KMS-11 (cell line): ENCODE data around the gene CHID1.

Experiments used
- H2AFZ ChIP-seq: fragments of 200-600 bp; sonication (generic); 2 replicates; pipeline ENCODE4 v1.6.1; 2016; ENCODE audit warnings: antibody characterized with exemption, mixed run types, low read depth
- H3K27ac ChIP-seq: fragments of 200-600 bp; sonication (generic); 2 replicates; pipeline ENCODE4 v1.6.1; 2016; ENCODE audit warnings: mild to moderate bottlenecking, mixed run types
- H3K27me3 ChIP-seq: fragments of 200-600 bp; sonication (generic); 2 replicates; pipeline ENCODE4 v1.6.1; 2017; ENCODE audit warnings: mild to moderate bottlenecking, low read depth, mixed run types, moderate library complexity; ENCODE audit not compliant: insufficient read depth
- H3K36me3 ChIP-seq: fragments of 200-600 bp; sonication (generic); 2 replicates; pipeline ENCODE4 v1.6.1; 2017; ENCODE audit warnings: mild to moderate bottlenecking, mixed run types; ENCODE audit not compliant: insufficient read depth
- H3K4me1 ChIP-seq: fragments of 200-600 bp; sonication (generic); 2 replicates; pipeline ENCODE4 v1.6.1; 2016; ENCODE audit warnings: mild to moderate bottlenecking, low read depth, mixed run types; ENCODE audit not compliant: poor library complexity, severe bottlenecking
- H3K4me2 ChIP-seq: fragments of 200-600 bp; sonication (generic); 2 replicates; pipeline ENCODE4 v1.7.0; 2016; ENCODE audit warnings: mild to moderate bottlenecking, mixed run types
- H3K4me3 ChIP-seq: fragments of 200-600 bp; sonication (generic); IDR thresholded peaks from 2 replicates; pipeline ENCODE4 v1.6.1; 2017; ENCODE audit warnings: low read depth, low read length, mixed read lengths; ENCODE audit not compliant: insufficient read depth
- H3K79me2 ChIP-seq: fragments of 200-600 bp; sonication (generic); 2 replicates; pipeline ENCODE4 v1.6.1; 2016; ENCODE audit warnings: low read depth, mixed run types; ENCODE audit not compliant: insufficient read depth
- H3K9ac ChIP-seq: fragments of 200-600 bp; sonication (generic); 2 replicates; pipeline ENCODE4 v1.6.1; 2016; ENCODE audit warnings: mild to moderate bottlenecking, mixed run types
- H4K20me1 ChIP-seq: fragments of 200-600 bp; sonication (generic); 2 replicates; pipeline ENCODE4 v1.6.1; 2016; ENCODE audit warnings: mild to moderate bottlenecking, mixed run types; ENCODE audit not compliant: insufficient read depth
- TF ChIP-seq, protein P1 (sequence below): fragments of 200-600 bp; sonication (generic); conservative IDR thresholded peaks from 2 replicates; pipeline ENCODE4 v1.6.1; 2017; ENCODE audit warnings: low read depth, mild to moderate bottlenecking, antibody characterized with exemption, low read length, moderate library complexity, mixed read lengths

The CHID1 gene

GRCh38 chr11:901452-902061 is 9.1 kb downstream of the CHID1 start:
- Histone ChIP-seq H3K79me2 (no peaks in the 10 kb centered on the region), H4K20me1 (no peaks in the 10 kb centered on the region), H3K4me3 (no peak overlapping the region), H3K4me2 (no peak overlapping the region), H2AFZ (no peak overlapping the region), H3K27me3 (no peaks in the 10 kb centered on the region), H3K27ac (no peak overlapping the region), H3K9ac (no peak overlapping the region), H3K4me1 (no peaks in the 10 kb centered on the region), H3K36me3 (no peaks in the 10 kb centered on the region; the same call in 1 of the 2 replicates)
- TF ChIP-seq, protein P1, sequence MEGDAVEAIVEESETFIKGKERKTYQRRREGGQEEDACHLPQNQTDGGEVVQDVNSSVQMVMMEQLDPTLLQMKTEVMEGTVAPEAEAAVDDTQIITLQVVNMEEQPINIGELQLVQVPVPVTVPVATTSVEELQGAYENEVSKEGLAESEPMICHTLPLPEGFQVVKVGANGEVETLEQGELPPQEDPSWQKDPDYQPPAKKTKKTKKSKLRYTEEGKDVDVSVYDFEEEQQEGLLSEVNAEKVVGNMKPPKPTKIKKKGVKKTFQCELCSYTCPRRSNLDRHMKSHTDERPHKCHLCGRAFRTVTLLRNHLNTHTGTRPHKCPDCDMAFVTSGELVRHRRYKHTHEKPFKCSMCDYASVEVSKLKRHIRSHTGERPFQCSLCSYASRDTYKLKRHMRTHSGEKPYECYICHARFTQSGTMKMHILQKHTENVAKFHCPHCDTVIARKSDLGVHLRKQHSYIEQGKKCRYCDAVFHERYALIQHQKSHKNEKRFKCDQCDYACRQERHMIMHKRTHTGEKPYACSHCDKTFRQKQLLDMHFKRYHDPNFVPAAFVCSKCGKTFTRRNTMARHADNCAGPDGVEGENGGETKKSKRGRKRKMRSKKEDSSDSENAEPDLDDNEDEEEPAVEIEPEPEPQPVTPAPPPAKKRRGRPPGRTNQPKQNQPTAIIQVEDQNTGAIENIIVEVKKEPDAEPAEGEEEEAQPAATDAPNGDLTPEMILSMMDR, result no peak

DNA sequence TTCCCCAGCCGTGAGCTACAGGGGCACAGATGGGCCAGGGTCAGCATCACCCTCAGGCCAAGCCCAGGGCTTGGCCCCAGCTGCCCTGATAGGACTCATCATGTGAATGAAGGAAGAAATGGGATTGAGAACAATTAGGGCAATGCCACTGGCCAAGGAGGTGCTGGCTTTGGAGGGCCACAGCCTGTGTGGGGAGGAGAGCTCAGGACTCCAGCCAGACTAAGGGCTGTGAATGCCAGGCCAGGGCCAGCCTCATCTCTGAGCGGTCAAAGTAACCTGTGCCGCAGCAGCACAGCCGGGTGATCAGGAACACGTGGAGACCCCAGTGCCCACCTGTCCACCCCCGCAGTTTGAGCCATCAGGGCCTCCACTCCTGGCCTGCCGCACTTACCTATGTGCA is 10.1 kb downstream of the CHID1 start:
- no peaks in the 10 kb centered on the region for H4K20me1 ChIP-seq
- no peak overlapping the region for H3K4me2 ChIP-seq
- H2AFZ ChIP-seq, result no peak overlapping the region
- H3K79me2 ChIP-seq, result no peaks in the 10 kb centered on the region
- no peak overlapping the region for H3K9ac ChIP-seq
- no peaks in the 10 kb centered on the region for H3K27me3 ChIP-seq
- no peak overlapping the region for H3K27ac ChIP-seq
- TF ChIP-seq, protein P1, result no peak
- no peaks in the 10 kb centered on the region; the same call in 1 of the 2 replicates for H3K36me3 ChIP-seq
- no peaks in the 10 kb centered on the region for H3K4me1 ChIP-seq
- no peak overlapping the region for H3K4me3 ChIP-seq

DNA sequence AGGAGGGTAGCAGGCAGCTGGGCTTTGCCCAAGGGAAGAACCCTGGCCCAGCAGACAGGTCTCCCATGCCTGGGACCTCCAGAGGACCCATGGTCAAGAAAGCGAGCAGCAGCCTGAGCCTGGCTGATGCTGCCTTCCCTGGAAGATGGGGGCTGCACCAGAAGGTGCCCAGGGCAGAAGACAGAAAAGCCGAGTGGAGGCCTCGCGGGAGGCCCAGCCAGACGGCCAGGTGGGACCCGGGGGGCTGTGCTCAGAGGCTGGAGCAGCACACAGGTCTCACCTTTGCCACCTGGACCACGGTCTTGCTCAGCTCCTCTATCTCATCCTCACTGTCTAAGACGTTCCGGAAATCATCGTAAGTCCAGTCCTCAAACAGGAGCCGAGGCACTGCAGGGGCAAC is 10.9 kb downstream of the CHID1 start:
- TF ChIP-seq, protein P1, result no peak
- no peak overlapping the region for H2AFZ ChIP-seq
- no peak overlapping the region for H3K4me3 ChIP-seq
- H3K4me1 ChIP-seq, result no peaks in the 10 kb centered on the region
- no peak overlapping the region for H3K27ac ChIP-seq
- H3K79me2 ChIP-seq, result no peaks in the 10 kb centered on the region
- H3K9ac ChIP-seq, result no peak overlapping the region
- H3K4me2 ChIP-seq, result no peak overlapping the region
- H4K20me1 ChIP-seq, result no peaks in the 10 kb centered on the region
- H3K36me3 ChIP-seq, result no peaks in the 10 kb centered on the region; the same call in 1 of the 2 replicates
- no peaks in the 10 kb centered on the region for H3K27me3 ChIP-seq

DNA sequence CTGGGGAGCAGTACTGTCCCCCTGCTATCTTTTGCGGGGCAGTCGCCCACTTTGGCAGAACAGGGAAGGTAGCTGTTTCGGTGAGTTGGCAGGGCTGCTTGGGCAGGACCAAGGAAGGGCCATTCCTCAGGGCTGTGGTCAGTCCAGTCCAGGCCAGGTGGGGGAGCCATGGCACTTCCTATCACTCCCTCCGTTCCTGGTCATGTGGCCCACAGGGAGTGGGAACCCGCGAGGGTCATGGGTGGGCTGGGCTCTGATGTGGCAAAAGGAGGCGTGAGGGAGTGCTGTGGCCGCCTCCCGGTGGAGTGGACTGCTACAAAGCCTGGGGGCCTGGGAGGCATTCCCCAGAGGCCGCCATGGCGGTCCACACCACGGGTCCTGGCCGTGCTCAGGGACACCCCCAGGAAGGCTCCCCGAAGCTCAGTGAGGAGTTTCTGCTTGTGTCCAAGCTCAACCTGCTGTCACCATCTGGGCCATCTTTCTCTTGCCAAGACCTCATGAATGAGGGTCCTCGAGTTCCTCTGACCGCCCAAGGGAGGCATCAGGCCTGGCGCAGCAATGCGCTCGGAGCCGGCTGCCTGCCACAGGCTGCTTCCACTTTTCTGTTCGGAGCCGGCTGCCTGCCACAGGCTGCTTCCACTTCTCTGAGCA is 11.9 kb downstream of the CHID1 start:
- H3K79me2 ChIP-seq, result no peaks in the 10 kb centered on the region
- no peaks in the 10 kb centered on the region for H3K36me3 ChIP-seq
- H3K27me3 ChIP-seq, result no peaks in the 10 kb centered on the region
- no peak overlapping the region for H2AFZ ChIP-seq
- no peaks in the 10 kb centered on the region for H3K4me1 ChIP-seq
- TF ChIP-seq, protein P1, result no peak
- H3K4me3 ChIP-seq, result no peak overlapping the region
- no peak overlapping the region for H3K4me2 ChIP-seq
- H3K9ac ChIP-seq, result no peak overlapping the region
- H3K27ac ChIP-seq, result no peak overlapping the region
- no peaks in the 10 kb centered on the region for H4K20me1 ChIP-seq
